Breast epithelium (tissue), 4 donors: Measurements from ENCODE around the gene PISD. TPM values are rescaled to one million over a fixed set of nuclear protein-coding genes. Genes with fewer than 3 reads are reported as not detected.

Experiments
- DNase-seq, 2 donors: peaks; one replicate each; pipeline ENCODE4 v3.0.0-alpha.2; 2019; ENCODE audit warnings: low spot score in 2 of 2
- H3K27ac ChIP-seq, 2 donors: fragments of 200-600 bp; sonication (generic) in 1 of 2; one replicate each; pipeline ENCODE4 v1.5.1; 2016 to 2019; ENCODE audit warnings: mild to moderate bottlenecking in 1 of 2
- H3K27me3 ChIP-seq, 2 donors: fragments of 200-600 bp; sonication (generic) in 1 of 2; one replicate each; pipeline versions ENCODE4 v1.5.1 to v1.6.0; 2017 to 2019; ENCODE audit warnings: control low read depth in 1 of 2, mild to moderate bottlenecking in 1 of 2
- H3K36me3 ChIP-seq: fragments of 200-600 bp; one replicate; pipeline ENCODE4 v1.5.1; 2019
- H3K4me1 ChIP-seq, 2 donors: fragments of 200-600 bp; sonication (generic); one replicate each; pipeline ENCODE4 v1.5.1; 2016 to 2019; ENCODE audit warnings: control low read depth in 1 of 2
- H3K4me3 ChIP-seq, 3 donors: fragments of 200-600 bp; sonication (generic); 1 replicate in 2 of 3; 2 replicates in 1 of 3; pipeline ENCODE4 v1.5.1; 2016 to 2019; ENCODE audit warnings: mild to moderate bottlenecking in 3 of 3, moderate library complexity in 2 of 3
- H3K9me3 ChIP-seq, 2 donors: fragments of 200-600 bp; sonication (generic) in 1 of 2; one replicate each; pipeline ENCODE4 v1.5.1; 2016 to 2019; ENCODE audit warnings: control low read depth in 1 of 2
- CTCF ChIP-seq, 3 donors: fragments of 450-650 bp; IDR thresholded peaks; one replicate each; pipeline ENCODE4 v1.5.1; 2016 to 2017; ENCODE audit warnings: antibody characterized with exemption in 3 of 3, mild to moderate bottlenecking in 3 of 3, moderate library complexity in 3 of 3
- POLR2A ChIP-seq: fragments of 450-650 bp; IDR thresholded peaks from one replicate; pipeline ENCODE4 v1.6.1; 2016; ENCODE audit warnings: antibody characterized with exemption, mild to moderate bottlenecking, moderate library complexity
- POLR2AphosphoS5 ChIP-seq, 3 donors: sonication (generic); formaldehyde crosslinking; IDR thresholded peaks; one replicate each; pipeline ENCODE4 v1.6.1; 2017; ENCODE audit warnings: antibody characterized with exemption in 3 of 3
- intact Hi-C: fragments of 100-400 bp; cut with DNase I; formaldehyde crosslinking; loops from one replicate; pipeline ENCODE4 v1.15.1; 2023; ENCODE audit warnings: low total_unique reads
- total RNA-seq, 3 donors: library from RNA; depleted of rRNA; stranded (reverse); fragments of >200 nt; gene quantifications; one replicate each; pipeline ENCODE4 v1.1.0, GENCODE V29; 2016

The PISD gene
- total RNA-seq, 3 donors from 2014 or later = 49.6 to 58.7 (median 57.0) TPM

DNA sequence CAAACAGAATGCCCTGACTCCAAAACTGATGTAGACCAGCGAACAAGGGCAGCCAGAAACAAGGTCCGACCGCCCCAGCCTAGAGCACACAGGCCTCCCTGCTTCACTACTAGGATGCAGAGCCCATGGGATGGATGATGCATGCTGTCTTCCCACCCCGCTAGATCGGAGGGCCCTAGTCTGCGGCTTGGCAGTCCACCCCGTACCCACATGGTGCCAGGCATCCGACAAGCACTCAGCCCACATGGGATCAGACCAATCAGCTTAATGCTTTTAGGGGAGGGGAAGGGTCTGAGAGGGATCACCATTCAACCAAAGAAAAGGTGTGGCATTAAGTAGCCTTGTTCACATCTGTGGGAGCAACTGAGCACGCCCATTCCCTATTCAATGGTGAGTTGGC, 30.6 kb downstream of the PISD start:
- Histone ChIP-seq H3K9me3 (no peaks in the 10 kb centered on the region), H3K27me3 (no peaks in the 10 kb centered on the region), H3K36me3 (no peaks in the 10 kb centered on the region), H3K4me1 (peaks cover 5 to 10% of the 10 kb centered on the region in 2 donors), H3K27ac (peak overlapping the region; percentile 81 to 94), H3K4me3 (peak overlapping the region; percentile 81 to 88 (median 86))
- intact Hi-C loops = loop anchor here (2.0 kb wide), 1 partner anchor 71 kb away; no protein-coding TSS in a partner anchor
- TF ChIP-seq POLR2A (no peak), POLR2AphosphoS5 (IDR thresholded peaks at IDR 0.05) (no peak), CTCF (IDR thresholded peaks at IDR 0.05) (no peak)
- no peak for DNase-seq

GRCh38 chr22:31630331-31631329, 31.4 kb downstream of the PISD start:
- DNase-seq = peak; percentile 56 to 65
- TF ChIP-seq CTCF (IDR thresholded peaks at IDR 0.05) (no peak), POLR2AphosphoS5 (IDR thresholded peaks at IDR 0.05) (peak in 2 of 3 donors; percentile 31 to 85)
- H3K36me3 ChIP-seq = no peaks in the 10 kb centered on the region
- no peaks in the 10 kb centered on the region for H3K9me3 ChIP-seq
- H3K4me3 ChIP-seq = peak overlapping the region; percentile 81 to 88 (median 86)
- intact Hi-C loops = loop anchor here (2.0 kb wide), 1 partner anchor 70 kb away; no protein-coding TSS in a partner anchor
- H3K4me1 ChIP-seq = peaks cover 8 to 15% of the 10 kb centered on the region in 2 donors
- peak overlapping the region; percentile 81 to 94 for H3K27ac ChIP-seq
- H3K27me3 ChIP-seq = no peaks in the 10 kb centered on the region

GRCh38 chr22:31629741-31630184, 32.3 kb downstream of the PISD start:
- intact Hi-C loops = loop anchor here (2.0 kb wide), 1 partner anchor 69 kb away; no protein-coding TSS in a partner anchor
- Histone ChIP-seq H3K36me3 (no peaks in the 10 kb centered on the region), H3K27ac (peak overlapping the region; percentile 81 to 94), H3K27me3 (no peaks in the 10 kb centered on the region), H3K4me1 (peaks cover 8 to 15% of the 10 kb centered on the region in 2 donors), H3K9me3 (no peaks in the 10 kb centered on the region), H3K4me3 (peak overlapping the region; percentile 81 to 88 (median 86))
- DNase-seq = no peak
- no peak for TF ChIP-seq POLR2AphosphoS5 (IDR thresholded peaks at IDR 0.05)
- no peak for TF ChIP-seq CTCF (IDR thresholded peaks at IDR 0.05)

DNA sequence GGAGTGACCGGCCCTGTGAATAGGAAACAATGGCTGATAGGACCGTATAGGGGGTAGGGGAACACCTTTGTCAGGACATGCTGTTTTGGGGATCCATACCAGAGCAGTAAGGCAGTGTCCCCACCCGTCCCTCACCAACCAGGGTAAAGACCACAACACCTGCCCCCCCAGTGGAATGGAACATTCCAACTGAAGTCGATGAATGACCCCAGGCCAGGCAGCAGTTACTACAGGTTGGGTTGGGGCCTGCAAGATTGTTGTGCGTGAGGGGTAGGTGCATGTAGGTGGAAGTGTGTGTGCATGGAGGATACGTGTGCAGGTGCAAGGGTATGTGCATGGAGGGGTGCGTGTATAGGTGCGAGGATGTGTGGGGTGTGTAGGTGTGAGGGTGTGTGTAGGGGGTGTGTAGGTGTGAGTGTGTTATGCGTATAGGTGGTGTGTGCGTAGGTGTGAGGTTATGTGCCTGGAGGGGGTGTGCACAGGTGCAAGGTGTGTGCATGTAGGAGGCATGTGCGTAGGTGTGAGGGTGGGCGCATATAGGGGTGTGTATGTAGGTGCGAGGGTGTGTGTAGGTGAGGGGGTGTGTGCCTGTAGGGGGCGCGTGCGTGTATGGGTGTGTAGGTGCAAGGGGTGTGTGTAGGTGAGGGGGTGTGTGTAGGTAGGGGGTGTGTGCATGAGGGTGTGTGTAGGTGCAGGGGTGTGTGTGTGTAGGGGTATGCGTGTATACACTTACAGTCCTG, 32.9 kb downstream of the PISD start:
- Histone ChIP-seq H3K9me3 (no peaks in the 10 kb centered on the region), H3K36me3 (no peaks in the 10 kb centered on the region), H3K4me1 (peaks cover 8 to 15% of the 10 kb centered on the region in 2 donors), H3K27me3 (no peaks in the 10 kb centered on the region), H3K4me3 (peak overlapping the region in 2 of 3 donors; percentile 81 to 88), H3K27ac (peak overlapping the region in 1 of 2 donors; percentile 94)
- TF ChIP-seq POLR2AphosphoS5 (IDR thresholded peaks at IDR 0.05) (no peak), CTCF (IDR thresholded peaks at IDR 0.05) (no peak), POLR2A (no peak)
- intact Hi-C loops = no loop called here
- no peak for DNase-seq
